ENCODE measurements around the gene SLC12A8. TPM values are rescaled to one million over a fixed set of nuclear protein-coding genes. Genes with fewer than 3 reads are reported as not detected.

SLC12A8 gene
- polyA plus RNA-seq, 4 donors: 0.81 to 25.4 (median 4.9) TPM

DNA sequence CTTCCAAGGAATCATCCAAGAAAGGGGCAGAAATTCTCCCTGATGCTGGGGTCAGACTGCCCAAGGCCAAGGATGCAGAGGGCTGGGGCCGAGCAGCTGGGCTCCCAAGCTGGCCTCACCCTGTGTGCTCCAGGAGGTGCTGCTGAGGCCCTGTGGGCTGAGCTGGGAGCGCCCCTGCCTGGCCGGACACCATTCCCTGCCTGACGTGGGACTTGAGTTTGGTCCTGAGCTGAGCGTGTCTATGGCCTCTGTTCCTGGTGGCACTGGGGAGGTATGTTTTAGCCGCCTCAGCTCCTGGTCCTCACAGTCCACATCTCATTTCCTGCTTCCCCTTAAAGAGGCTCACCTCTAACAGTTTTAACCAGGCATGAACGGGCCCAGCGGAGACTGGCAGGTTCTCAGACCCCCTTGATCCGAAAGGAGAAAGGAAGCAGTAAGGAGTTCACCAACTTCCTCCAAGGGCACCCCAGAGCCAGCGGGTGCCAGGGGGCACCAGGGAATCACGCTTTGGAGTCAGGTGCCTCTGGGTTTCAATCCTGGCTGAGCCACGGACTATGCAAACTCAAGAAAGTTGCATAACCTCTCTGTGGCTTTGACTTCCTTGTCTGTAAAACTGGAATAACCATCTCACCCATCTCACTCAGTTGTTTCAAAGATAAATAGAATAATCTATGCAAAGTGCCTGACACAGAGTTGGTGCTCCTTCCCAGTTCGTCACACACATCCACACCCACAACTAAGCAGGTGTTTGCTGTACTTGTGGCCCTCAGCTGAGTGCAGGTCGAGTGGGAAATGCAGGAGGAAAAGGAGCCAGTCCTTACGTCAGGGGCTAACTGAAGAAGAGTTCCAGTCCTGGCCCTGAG lies 48.6 kb downstream of the SLC12A8 start:
- H3K27me3 ChIP-seq (ENCODE audit: control insufficient read depth in 3 of 3, insufficient read depth in 3 of 3, low read length in 3 of 3): no peaks in the 10 kb centered on the region
- FAIRE-seq: no peak
- 64 to 65% (median 65%) methylated on average over 15 of the region's 15 CpGs for WGBS, 3 donors
- H3K4me3 ChIP-seq (ENCODE audit: low read depth in 1 of 3, low read length in 3 of 3): no peak overlapping the region
- DNase-seq: peak in 1 of 2 donors; percentile 59
- H3K27ac ChIP-seq (ENCODE audit: low read depth in 1 of 3, low read length in 2 of 3): peak overlapping the region in 2 of 3 donors; percentile 21 to 87
- H3K9me3 ChIP-seq (ENCODE audit: control insufficient read depth in 2 of 2, insufficient read depth in 1 of 2, low read depth in 1 of 2, low read length in 1 of 2): no peaks in the 10 kb centered on the region
- peaks cover 0 to 3% (median 0%) of the 10 kb centered on the region in 3 donors for H3K4me1 ChIP-seq (ENCODE audit: control insufficient read depth in 3 of 3, insufficient read depth in 2 of 3, low read depth in 1 of 3, low read length in 2 of 3)
- peaks cover 0 to 56% (median 0%) of the 10 kb centered on the region in 3 donors for H3K36me3 ChIP-seq (ENCODE audit: control insufficient read depth in 3 of 3, insufficient read depth in 2 of 3, low read depth in 1 of 3, low read length in 3 of 3)

DNA sequence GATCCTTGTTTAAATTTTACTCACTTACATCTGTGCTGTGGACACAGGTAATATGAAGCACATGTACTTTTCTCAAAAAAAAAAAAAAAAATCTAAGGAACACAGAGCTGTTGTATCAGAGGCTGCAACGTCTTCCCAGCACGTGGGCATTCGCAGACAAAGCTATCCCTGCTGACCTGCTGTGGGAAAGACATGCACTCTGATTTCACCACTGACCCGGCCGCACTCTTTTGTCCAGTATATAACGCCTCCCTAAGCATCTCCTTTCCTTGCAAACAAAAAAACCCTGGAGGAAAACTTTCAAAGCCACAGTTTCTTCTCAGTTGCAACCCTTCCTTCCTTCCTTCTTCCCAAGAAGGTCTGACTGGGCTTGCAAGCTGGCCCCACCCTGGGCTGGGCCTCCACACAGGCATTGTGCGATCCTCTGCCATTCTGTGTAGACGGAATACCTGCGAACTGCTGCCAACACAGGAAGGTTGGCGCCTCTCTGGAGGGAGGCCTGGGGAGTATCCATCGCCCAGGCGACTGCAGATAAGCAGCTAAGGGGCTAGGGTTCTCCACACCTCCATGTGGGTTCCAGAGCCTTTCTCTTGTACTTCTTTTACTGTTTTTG lies 50.8 kb downstream of the SLC12A8 start:
- H3K4me1 ChIP-seq (ENCODE audit: control insufficient read depth in 3 of 3, insufficient read depth in 2 of 3, low read depth in 1 of 3, low read length in 2 of 3): peaks cover 0 to 3% (median 0%) of the 10 kb centered on the region in 3 donors
- WGBS, 3 donors: 78 to 85% (median 82%) methylated on average over 12 of the region's 12 CpGs
- H3K4me3 ChIP-seq (ENCODE audit: low read depth in 1 of 3, low read length in 3 of 3): no peak overlapping the region
- DNase-seq: no peak
- H3K36me3 ChIP-seq (ENCODE audit: control insufficient read depth in 3 of 3, insufficient read depth in 2 of 3, low read depth in 1 of 3, low read length in 3 of 3): peaks cover 0 to 49% (median 0%) of the 10 kb centered on the region in 3 donors
- no peaks in the 10 kb centered on the region for H3K9me3 ChIP-seq (ENCODE audit: control insufficient read depth in 2 of 2, insufficient read depth in 1 of 2, low read depth in 1 of 2, low read length in 1 of 2)
- FAIRE-seq: no peak
- no peaks in the 10 kb centered on the region for H3K27me3 ChIP-seq (ENCODE audit: control insufficient read depth in 3 of 3, insufficient read depth in 3 of 3, low read length in 3 of 3)
- H3K27ac ChIP-seq (ENCODE audit: low read depth in 1 of 3, low read length in 2 of 3): no peak overlapping the region

DNA sequence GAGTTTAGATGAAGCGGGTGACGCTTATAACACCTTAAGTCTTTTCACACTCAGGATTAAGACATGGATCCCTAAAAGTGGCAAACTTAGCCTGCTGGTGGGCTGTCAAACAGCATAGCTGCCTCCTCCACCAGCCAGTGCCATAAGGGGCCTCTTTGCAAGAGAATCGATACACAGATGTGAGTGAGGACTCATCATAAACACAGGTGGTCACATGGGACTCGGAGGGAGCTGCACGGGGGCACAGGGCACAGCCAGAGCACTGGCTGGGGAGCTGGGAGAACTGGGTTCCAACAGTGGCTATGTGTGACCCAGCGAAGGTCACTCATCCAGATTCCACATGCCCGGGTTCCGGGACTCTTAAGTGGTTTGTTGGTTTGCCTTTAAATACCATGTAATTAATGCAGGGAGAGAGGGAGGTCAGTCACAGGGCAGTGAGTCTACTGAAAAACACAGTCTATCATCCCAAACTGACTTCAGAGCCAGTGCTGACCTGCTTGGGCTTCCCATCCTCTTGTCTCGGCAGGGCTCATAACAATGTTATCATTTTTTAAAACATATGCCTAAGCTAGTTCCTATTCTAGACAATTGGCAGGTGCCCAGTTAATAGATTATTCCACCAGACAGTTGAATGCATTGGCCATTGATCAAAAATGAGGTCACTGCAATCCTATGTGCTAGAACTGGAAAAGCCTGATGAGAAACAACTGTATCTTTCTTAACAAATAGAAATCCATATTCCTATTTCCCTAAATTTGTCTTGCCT lies 51.8 kb downstream of the SLC12A8 start:
- H3K9me3 ChIP-seq (ENCODE audit: control insufficient read depth in 2 of 2, insufficient read depth in 1 of 2, low read depth in 1 of 2, low read length in 1 of 2): no peaks in the 10 kb centered on the region
- peak overlapping the region in 1 of 3 donors; percentile 30 for H3K27ac ChIP-seq (ENCODE audit: low read depth in 1 of 3, low read length in 2 of 3)

DNA sequence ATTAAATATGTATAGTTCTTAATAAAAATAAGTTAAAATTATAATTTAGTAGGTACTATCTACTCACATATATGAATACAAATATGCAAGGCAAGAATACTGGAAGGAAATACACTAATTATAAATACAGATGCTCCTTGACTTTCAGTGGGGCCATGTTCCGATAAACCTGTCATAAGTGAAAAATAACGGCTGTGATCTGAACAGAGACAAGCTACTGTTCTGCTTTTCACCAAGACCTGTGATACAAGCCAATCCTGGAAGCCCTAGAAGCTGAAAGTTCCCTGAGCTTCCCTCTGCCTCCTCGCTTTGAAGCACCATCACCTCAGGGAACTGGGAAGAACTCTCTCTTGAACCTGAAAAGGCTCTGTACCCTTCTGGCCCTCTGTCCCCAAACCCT lies 55.4 kb downstream of the SLC12A8 start:
- DNase-seq (no peak), FAIRE-seq (no peak)
- H3K27ac ChIP-seq (ENCODE audit: low read depth in 1 of 3, low read length in 2 of 3): no peak overlapping the region
- no peaks in the 10 kb centered on the region for H3K27me3 ChIP-seq (ENCODE audit: control insufficient read depth in 3 of 3, insufficient read depth in 3 of 3, low read length in 3 of 3)
- no peak overlapping the region for H3K4me3 ChIP-seq (ENCODE audit: low read depth in 1 of 3, low read length in 3 of 3)
- H3K4me1 ChIP-seq (ENCODE audit: control insufficient read depth in 3 of 3, insufficient read depth in 2 of 3, low read depth in 1 of 3, low read length in 2 of 3): peaks cover 0 to 3% (median 0%) of the 10 kb centered on the region in 3 donors
- peaks cover 0 to 27% (median 0%) of the 10 kb centered on the region in 3 donors for H3K36me3 ChIP-seq (ENCODE audit: control insufficient read depth in 3 of 3, insufficient read depth in 2 of 3, low read depth in 1 of 3, low read length in 3 of 3)
- H3K9me3 ChIP-seq (ENCODE audit: control insufficient read depth in 2 of 2, insufficient read depth in 1 of 2, low read depth in 1 of 2, low read length in 1 of 2): no peaks in the 10 kb centered on the region
- 74 to 88% (median 86%) methylated on average over 3 of the region's 3 CpGs for WGBS, 3 donors

More for the DNA sequence above, 51.8 kb downstream of the SLC12A8 start:
- Histone ChIP-seq H3K4me3 (ENCODE audit: low read depth in 1 of 3, low read length in 3 of 3) (no peak overlapping the region), H3K36me3 (ENCODE audit: control insufficient read depth in 3 of 3, insufficient read depth in 2 of 3, low read depth in 1 of 3, low read length in 3 of 3) (peaks cover 0 to 46% (median 0%) of the 10 kb centered on the region in 3 donors), H3K27me3 (ENCODE audit: control insufficient read depth in 3 of 3, insufficient read depth in 3 of 3, low read length in 3 of 3) (no peaks in the 10 kb centered on the region), H3K4me1 (ENCODE audit: control insufficient read depth in 3 of 3, insufficient read depth in 2 of 3, low read depth in 1 of 3, low read length in 2 of 3) (peaks cover 0 to 3% (median 0%) of the 10 kb centered on the region in 3 donors)
- whole genome bisulfite sequencing, 3 donors: 71 to 84% (median 82%) methylated on average over 9 of the region's 9 CpGs
- no peak for FAIRE-seq
- no peak for DNase-seq

DNA sequence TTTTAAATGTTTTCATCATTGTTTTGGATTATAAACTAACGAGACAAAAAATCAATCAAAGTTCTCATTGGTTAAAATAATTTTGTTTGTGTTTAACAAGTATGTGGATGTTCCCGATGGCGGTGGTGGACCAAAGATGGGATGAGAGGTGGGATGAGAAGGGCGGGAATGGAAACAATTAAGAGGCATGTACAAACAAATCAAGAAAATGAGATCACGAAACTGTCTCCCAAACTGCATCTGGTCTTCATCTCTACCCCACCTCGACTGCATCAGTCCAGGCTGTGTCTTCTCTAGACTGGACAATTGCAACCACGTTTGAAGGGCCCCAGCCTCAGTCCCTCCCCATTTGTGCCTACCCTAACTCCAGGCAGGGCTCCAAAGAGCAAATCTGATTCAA lies 56.1 kb downstream of the SLC12A8 start:
- Histone ChIP-seq H3K27me3 (ENCODE audit: control insufficient read depth in 3 of 3, insufficient read depth in 3 of 3, low read length in 3 of 3) (no peaks in the 10 kb centered on the region), H3K9me3 (ENCODE audit: control insufficient read depth in 2 of 2, insufficient read depth in 1 of 2, low read depth in 1 of 2, low read length in 1 of 2) (no peaks in the 10 kb centered on the region), H3K4me1 (ENCODE audit: control insufficient read depth in 3 of 3, insufficient read depth in 2 of 3, low read depth in 1 of 3, low read length in 2 of 3) (no peaks in the 10 kb centered on the region), H3K27ac (ENCODE audit: low read depth in 1 of 3, low read length in 2 of 3) (peak overlapping the region in 1 of 3 donors; percentile 29), H3K36me3 (ENCODE audit: control insufficient read depth in 3 of 3, insufficient read depth in 2 of 3, low read depth in 1 of 3, low read length in 3 of 3) (peaks cover 0 to 20% (median 0%) of the 10 kb centered on the region in 3 donors), H3K4me3 (ENCODE audit: low read depth in 1 of 3, low read length in 3 of 3) (no peak overlapping the region)
- WGBS, 3 donors: 71 to 92% (median 85%) methylated on average over 7 of the region's 7 CpGs
- no peak for DNase-seq
- no peak for FAIRE-seq

DNA sequence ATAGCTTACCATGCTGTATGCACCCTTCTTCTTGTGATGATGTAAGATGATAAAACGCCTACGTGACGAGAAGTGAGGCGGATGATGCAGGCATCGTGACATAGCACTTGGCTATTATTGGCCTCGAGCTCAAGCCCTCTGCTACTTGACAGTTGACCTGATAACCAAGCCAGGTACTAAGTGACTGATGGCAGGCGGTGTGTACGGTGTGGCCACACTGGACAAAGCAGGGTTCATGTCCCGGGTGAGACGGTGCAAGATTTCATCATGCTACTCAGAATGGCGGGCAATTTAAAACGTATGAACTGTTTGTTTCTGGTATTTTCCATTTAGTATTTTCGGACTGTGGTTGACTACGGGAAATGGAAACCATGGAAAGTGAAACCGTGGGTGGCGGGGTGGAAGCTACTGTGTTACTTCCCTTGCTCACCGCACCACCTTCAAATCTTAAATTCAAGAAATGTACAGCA lies 57.7 kb downstream of the SLC12A8 start:
- Histone ChIP-seq H3K9me3 (ENCODE audit: control insufficient read depth in 2 of 2, insufficient read depth in 1 of 2, low read depth in 1 of 2, low read length in 1 of 2) (peaks cover 0 to 3% of the 10 kb centered on the region in 2 donors), H3K4me1 (ENCODE audit: control insufficient read depth in 3 of 3, insufficient read depth in 2 of 3, low read depth in 1 of 3, low read length in 2 of 3) (no peaks in the 10 kb centered on the region), H3K4me3 (ENCODE audit: low read depth in 1 of 3, low read length in 3 of 3) (no peak overlapping the region), H3K36me3 (ENCODE audit: control insufficient read depth in 3 of 3, insufficient read depth in 2 of 3, low read depth in 1 of 3, low read length in 3 of 3) (peaks cover 0 to 15% (median 0%) of the 10 kb centered on the region in 3 donors), H3K27ac (ENCODE audit: low read depth in 1 of 3, low read length in 2 of 3) (no peak overlapping the region), H3K27me3 (ENCODE audit: control insufficient read depth in 3 of 3, insufficient read depth in 3 of 3, low read length in 3 of 3) (no peaks in the 10 kb centered on the region)
- DNase-seq: no peak
- FAIRE-seq: no peak
- 79 to 92% (median 80%) methylated on average over 17 of the region's 17 CpGs for WGBS, 3 donors

DNA sequence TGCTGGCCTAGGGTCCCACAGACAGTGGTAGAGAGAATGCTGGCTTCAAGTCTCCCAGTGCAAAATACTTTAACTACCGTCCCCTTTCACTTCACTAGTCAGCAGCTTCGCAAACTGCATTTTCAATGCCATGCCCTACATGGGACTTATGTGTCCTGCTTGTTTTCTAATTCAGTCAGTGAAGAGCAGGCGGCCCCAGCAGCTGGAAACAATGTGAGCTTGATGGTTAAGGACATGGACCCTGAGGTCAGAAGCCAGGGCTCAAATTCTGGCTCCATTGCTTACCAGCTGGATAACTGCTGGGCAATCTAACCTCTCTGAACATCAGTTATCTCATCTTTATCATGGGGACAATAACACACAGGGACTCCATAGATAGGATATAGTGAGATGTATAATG lies 58.4 kb downstream of the SLC12A8 start:
- FAIRE-seq (no peak), DNase-seq (no peak)
- H3K27ac ChIP-seq (ENCODE audit: low read depth in 1 of 3, low read length in 2 of 3): no peak overlapping the region
- H3K4me3 ChIP-seq (ENCODE audit: low read depth in 1 of 3, low read length in 3 of 3): no peak overlapping the region
- H3K36me3 ChIP-seq (ENCODE audit: control insufficient read depth in 3 of 3, insufficient read depth in 2 of 3, low read depth in 1 of 3, low read length in 3 of 3): peaks cover 0 to 10% (median 0%) of the 10 kb centered on the region in 3 donors
- 90 to 98% (median 91%) methylated on average over 3 of the region's 3 CpGs for WGBS, 3 donors
- peaks cover 0 to 3% of the 10 kb centered on the region in 2 donors for H3K9me3 ChIP-seq (ENCODE audit: control insufficient read depth in 2 of 2, insufficient read depth in 1 of 2, low read depth in 1 of 2, low read length in 1 of 2)
- H3K4me1 ChIP-seq (ENCODE audit: control insufficient read depth in 3 of 3, insufficient read depth in 2 of 3, low read depth in 1 of 3, low read length in 2 of 3): no peaks in the 10 kb centered on the region
- H3K27me3 ChIP-seq (ENCODE audit: control insufficient read depth in 3 of 3, insufficient read depth in 3 of 3, low read length in 3 of 3): no peaks in the 10 kb centered on the region

DNA sequence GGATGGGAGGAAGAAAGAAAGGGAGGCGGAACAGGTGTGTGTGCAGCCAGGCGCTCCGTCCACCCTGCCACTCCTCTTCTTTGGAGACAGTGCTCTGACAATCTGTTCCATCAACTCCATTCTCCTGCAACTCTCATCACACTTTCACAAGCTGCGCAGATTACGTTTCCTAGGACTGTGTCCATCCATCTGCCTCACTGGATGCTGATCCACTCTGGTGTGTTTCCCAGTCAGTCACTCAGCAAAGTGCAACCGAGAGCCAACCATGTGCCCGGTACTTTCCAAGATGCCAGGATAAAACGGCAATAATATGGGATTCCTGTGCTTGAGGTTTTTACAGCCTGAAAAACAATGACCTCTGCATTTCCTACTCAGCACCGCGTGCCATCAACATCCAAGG lies 59.6 kb downstream of the SLC12A8 start:
- H3K4me1 ChIP-seq (ENCODE audit: control insufficient read depth in 3 of 3, insufficient read depth in 2 of 3, low read depth in 1 of 3, low read length in 2 of 3): no peaks in the 10 kb centered on the region
- WGBS, 3 donors: 86 to 90% (median 87%) methylated on average over 10 of the region's 10 CpGs
- DNase-seq (no peak), FAIRE-seq (no peak)
- H3K9me3 ChIP-seq (ENCODE audit: control insufficient read depth in 2 of 2, insufficient read depth in 1 of 2, low read depth in 1 of 2, low read length in 1 of 2): peaks cover 0 to 3% of the 10 kb centered on the region in 2 donors
- H3K27me3 ChIP-seq (ENCODE audit: control insufficient read depth in 3 of 3, insufficient read depth in 3 of 3, low read length in 3 of 3): no peaks in the 10 kb centered on the region
- no peak overlapping the region for H3K4me3 ChIP-seq (ENCODE audit: low read depth in 1 of 3, low read length in 3 of 3)
- H3K36me3 ChIP-seq (ENCODE audit: control insufficient read depth in 3 of 3, insufficient read depth in 2 of 3, low read depth in 1 of 3, low read length in 3 of 3): peaks cover 0 to 13% (median 0%) of the 10 kb centered on the region in 3 donors
- no peak overlapping the region for H3K27ac ChIP-seq (ENCODE audit: low read depth in 1 of 3, low read length in 2 of 3)
